ENCODE data around the gene MSX1. TPM values are rescaled to one million over a fixed set of nuclear protein-coding genes. Genes with fewer than 3 reads are reported as not detected.

Gene MSX1
- total RNA-seq, 3 donors from 2014 or later (not counting 1 experiment from before 2014, with no cell fraction given) = not detected

DNA sequence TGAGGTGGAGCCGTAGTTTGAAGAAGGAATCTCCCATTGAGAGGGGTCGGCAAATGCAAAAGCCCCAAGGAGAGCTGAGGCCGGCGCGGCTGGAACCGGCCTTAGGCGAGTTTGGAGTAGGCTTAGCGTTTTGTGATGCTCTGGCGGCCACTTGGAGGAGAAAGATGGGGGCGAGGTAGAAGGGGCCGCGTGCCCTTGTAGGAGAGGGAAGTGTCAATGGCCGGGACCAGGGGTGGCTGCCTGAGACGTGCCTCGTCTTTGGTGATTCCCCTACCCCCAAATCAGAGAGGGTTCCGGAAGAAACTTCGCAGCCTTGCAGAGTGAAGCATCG is 11.7 kb downstream of the MSX1 start:
- ATAC-seq = no peak
- Histone ChIP-seq H3K36me3 (ENCODE audit: control insufficient read depth, insufficient read depth, low read length) (no peaks in the 10 kb centered on the region), H3K4me1 (ENCODE audit: control insufficient read depth, insufficient read depth, low read length) (peaks cover 17% of the 10 kb centered on the region), H3K27ac (ENCODE audit: low read length) (no peak overlapping the region), H3K4me3 (ENCODE audit: low read length) (no peak overlapping the region), H3K9me3 (ENCODE audit: control insufficient read depth, insufficient read depth, low read length) (no peaks in the 10 kb centered on the region), H3K27me3 (ENCODE audit: control insufficient read depth, insufficient read depth, low read length) (peaks cover 74% of the 10 kb centered on the region)
- Mint-ChIP-seq H3K4me3 (peak overlapping the region; percentile 17), H3K36me3 (no peaks in the 10 kb centered on the region), H3K4me1 (peaks cover 18 to 22% of the 10 kb centered on the region in 2 donors), H3K27ac (peak overlapping the region in 1 of 2 donors; percentile 38), H3K27me3 (ENCODE audit: low read depth in 2 of 2) (peaks cover 56 to 68% of the 10 kb centered on the region in 2 donors), H3K9me3 (no peaks in the 10 kb centered on the region)
- TF ChIP-seq, protein P1, sequence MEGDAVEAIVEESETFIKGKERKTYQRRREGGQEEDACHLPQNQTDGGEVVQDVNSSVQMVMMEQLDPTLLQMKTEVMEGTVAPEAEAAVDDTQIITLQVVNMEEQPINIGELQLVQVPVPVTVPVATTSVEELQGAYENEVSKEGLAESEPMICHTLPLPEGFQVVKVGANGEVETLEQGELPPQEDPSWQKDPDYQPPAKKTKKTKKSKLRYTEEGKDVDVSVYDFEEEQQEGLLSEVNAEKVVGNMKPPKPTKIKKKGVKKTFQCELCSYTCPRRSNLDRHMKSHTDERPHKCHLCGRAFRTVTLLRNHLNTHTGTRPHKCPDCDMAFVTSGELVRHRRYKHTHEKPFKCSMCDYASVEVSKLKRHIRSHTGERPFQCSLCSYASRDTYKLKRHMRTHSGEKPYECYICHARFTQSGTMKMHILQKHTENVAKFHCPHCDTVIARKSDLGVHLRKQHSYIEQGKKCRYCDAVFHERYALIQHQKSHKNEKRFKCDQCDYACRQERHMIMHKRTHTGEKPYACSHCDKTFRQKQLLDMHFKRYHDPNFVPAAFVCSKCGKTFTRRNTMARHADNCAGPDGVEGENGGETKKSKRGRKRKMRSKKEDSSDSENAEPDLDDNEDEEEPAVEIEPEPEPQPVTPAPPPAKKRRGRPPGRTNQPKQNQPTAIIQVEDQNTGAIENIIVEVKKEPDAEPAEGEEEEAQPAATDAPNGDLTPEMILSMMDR (IDR thresholded peaks at IDR 0.05) = no peak
- no peak for DNase-seq
- intact Hi-C loops (cut with micrococcal nuclease) = no loop called here
- WGBS (ENCODE audit: insufficient coverage) = 5% methylated on average over 18 of the region's 18 CpGs

DNA sequence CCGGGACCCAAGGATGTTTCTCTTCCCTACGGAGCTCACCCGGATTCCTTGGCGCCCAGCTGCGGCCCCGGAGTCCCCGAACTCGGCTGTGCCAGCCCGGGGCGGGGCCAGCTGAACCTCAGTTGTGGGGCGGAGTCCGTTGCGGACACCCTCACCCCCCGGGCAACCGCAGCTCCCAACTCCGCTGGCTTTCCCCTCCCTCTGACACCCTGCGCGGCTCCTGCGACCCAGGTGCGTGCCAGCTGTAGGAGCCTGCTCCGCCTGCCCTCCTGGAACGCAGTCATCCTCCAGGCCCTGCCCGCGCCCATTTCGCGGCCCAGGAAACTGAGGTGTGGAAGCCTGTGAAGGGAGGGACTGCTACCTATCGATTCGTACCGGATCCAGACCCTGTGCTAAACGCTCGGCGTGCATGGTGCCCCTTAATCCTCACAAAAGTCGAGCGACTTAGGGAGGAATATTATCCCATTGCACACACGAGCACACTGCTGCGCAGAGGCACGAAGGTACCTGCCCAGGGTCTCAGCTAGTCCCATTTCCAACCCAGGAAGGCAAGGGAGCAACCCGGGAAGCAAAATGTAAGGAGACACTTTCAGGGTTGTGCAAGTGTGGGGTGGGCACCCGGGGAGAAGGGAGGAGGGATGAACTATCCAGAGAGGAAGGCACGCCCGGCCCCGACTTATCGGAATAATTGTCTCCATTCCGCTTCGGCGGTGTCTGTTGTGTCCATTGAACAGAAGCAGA is 12.3 kb downstream of the MSX1 start:
- Mint-ChIP-seq H3K4me3 (no peak overlapping the region), H3K9me3 (no peaks in the 10 kb centered on the region), H3K27ac (no peak overlapping the region), H3K36me3 (no peaks in the 10 kb centered on the region), H3K4me1 (peaks cover 13 to 17% of the 10 kb centered on the region in 2 donors), H3K27me3 (ENCODE audit: low read depth in 2 of 2) (peaks cover 52 to 64% of the 10 kb centered on the region in 2 donors)
- Histone ChIP-seq H3K4me1 (ENCODE audit: control insufficient read depth, insufficient read depth, low read length) (peaks cover 12% of the 10 kb centered on the region), H3K4me3 (ENCODE audit: low read length) (no peak overlapping the region), H3K27me3 (ENCODE audit: control insufficient read depth, insufficient read depth, low read length) (peaks cover 69% of the 10 kb centered on the region), H3K27ac (ENCODE audit: low read length) (no peak overlapping the region), H3K9me3 (ENCODE audit: control insufficient read depth, insufficient read depth, low read length) (no peaks in the 10 kb centered on the region), H3K36me3 (ENCODE audit: control insufficient read depth, insufficient read depth, low read length) (no peaks in the 10 kb centered on the region)
- intact Hi-C loops (cut with micrococcal nuclease) = no loop called here
- whole genome bisulfite sequencing (ENCODE audit: insufficient coverage) = 9% methylated on average over 46 of the region's 46 CpGs
- TF ChIP-seq, protein P1 (IDR thresholded peaks at IDR 0.05) = no peak
- ATAC-seq = peak in 1 of 3 donors; percentile 28
- DNase-seq = no peak

DNA sequence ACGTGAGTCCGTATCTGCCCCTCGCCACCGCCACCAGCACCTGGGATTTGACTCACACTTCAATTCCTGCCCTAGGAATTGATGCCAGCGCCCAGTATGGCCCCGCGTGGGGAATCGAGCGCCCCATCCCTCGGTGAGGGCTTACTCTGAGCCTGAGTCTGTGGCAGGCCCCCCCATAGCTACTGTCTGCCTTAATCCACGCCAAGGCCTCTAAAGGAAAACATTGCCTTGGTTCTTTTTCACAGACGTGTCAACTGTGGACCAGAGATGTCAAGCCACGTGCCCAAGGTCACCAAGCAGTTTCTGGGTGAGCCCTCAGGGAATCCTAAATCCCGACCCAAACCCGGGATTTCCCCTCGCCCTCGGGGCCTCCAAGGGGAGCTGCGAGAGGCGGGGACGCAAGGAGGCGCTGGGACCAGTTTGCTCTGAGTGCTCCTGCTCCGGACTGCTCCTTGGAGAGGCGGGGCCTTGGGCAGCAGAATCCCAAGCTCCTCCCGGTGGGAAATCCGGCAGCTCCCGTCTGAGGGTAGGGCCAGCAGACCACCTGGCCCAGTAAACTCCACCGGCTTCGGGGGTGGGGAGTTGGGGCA is 12.9 kb downstream of the MSX1 start:
- no peak overlapping the region for H3K4me3 Mint-ChIP-seq
- H3K36me3 Mint-ChIP-seq = no peaks in the 10 kb centered on the region
- H3K9me3 Mint-ChIP-seq = no peaks in the 10 kb centered on the region
- TF ChIP-seq, protein P1 (IDR thresholded peaks at IDR 0.05) = no peak
- Histone ChIP-seq H3K36me3 (ENCODE audit: control insufficient read depth, insufficient read depth, low read length) (no peaks in the 10 kb centered on the region), H3K27me3 (ENCODE audit: control insufficient read depth, insufficient read depth, low read length) (peaks cover 69% of the 10 kb centered on the region), H3K9me3 (ENCODE audit: control insufficient read depth, insufficient read depth, low read length) (no peaks in the 10 kb centered on the region), H3K4me1 (ENCODE audit: control insufficient read depth, insufficient read depth, low read length) (peaks cover 11% of the 10 kb centered on the region), H3K4me3 (ENCODE audit: low read length) (no peak overlapping the region), H3K27ac (ENCODE audit: low read length) (no peak overlapping the region)
- intact Hi-C loops (cut with micrococcal nuclease) = no loop called here
- H3K4me1 Mint-ChIP-seq = peaks cover 12 to 16% of the 10 kb centered on the region in 2 donors
- DNase-seq (no peak), ATAC-seq (no peak)
- peaks cover 57 to 70% of the 10 kb centered on the region in 2 donors for H3K27me3 Mint-ChIP-seq (ENCODE audit: low read depth in 2 of 2)
- WGBS (ENCODE audit: insufficient coverage) = 10% methylated on average over 28 of the region's 28 CpGs
- no peak overlapping the region for H3K27ac Mint-ChIP-seq

Measured in natural killer cell (primary cell).